Measurements from ENCODE around the gene TMEM184A.
A peak's percentile ranks its signal among the peaks of the same experiment; 100 is the strongest.

Gene TMEM184A

GRCh38 chr7:1538544-1539180 lies 17.3 kb downstream of the TMEM184A start:
- no peak for DNase-seq

DNA sequence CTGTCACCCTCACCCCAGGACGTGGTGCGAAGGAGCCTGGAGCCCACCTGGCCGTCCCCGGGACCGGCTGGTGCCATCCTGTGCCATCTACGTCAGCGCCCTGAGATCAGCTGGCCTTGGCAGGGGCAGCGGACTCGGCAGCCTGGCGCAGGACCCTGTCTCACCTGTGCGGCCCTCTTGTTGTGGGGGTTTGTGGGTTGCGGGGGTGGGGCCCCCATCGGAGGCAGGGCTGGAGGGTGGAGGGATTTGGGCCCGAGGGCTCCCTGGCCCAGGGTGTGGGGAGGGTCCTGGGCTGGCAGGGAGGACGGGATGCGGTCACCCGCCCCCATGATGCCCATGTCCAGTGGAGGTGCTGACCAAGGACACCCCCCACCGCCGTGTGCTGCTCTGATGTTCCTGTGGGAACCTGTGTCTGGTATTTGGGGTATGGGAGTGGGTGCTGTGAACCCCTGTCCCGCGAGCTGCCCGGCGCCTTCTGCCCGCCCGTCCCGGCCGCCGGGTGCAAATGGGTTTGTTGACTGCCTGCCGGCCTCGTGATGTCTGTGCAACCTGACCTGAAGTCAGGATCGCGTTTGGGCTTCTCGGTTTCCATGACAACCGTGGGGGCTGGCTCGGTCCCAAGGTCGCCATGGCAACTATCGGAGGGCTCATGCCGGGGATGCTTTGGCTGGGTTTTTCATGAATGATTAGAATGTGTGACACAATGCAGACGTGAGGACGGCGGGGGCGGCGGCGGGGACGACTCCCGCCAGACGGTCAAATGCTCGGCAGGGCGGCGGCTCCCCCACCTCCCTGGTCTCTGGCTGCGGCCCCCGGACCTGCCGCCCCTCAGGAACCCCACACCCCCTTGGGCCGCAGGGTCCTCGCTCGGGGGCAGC lies 18.2 kb downstream of the TMEM184A start:
- DNase-seq: no peak

GRCh38 chr7:1536743-1537534 lies 19.1 kb downstream of the TMEM184A start:
- no peak for DNase-seq

- DNase-seq: no peak
These were observed 19.6 kb downstream of the TMEM184A start for GRCh38 chr7:1536455-1536742.

- no peak for DNase-seq
These were observed 20.1 kb downstream of the TMEM184A start for GRCh38 chr7:1535701-1536454.

DNA sequence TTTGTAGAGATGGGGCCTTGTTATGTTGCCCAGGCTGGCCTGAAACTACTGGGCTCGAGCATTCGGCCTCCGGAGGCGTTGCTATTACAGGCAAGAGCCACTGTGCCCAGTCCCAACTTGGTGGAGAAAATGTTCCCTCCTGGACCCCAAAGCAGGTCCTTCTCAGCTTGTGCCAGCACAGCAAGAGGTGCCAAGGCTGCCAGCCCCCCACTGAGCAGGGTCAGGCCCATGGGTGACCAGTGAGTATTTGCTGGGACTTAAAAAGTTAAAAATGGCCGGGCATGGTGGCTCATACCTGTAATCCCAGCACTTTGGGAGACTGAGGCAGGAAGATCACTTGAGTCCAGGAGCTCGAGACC lies 20.9 kb downstream of the TMEM184A start:
- DNase-seq: no peak

DNA sequence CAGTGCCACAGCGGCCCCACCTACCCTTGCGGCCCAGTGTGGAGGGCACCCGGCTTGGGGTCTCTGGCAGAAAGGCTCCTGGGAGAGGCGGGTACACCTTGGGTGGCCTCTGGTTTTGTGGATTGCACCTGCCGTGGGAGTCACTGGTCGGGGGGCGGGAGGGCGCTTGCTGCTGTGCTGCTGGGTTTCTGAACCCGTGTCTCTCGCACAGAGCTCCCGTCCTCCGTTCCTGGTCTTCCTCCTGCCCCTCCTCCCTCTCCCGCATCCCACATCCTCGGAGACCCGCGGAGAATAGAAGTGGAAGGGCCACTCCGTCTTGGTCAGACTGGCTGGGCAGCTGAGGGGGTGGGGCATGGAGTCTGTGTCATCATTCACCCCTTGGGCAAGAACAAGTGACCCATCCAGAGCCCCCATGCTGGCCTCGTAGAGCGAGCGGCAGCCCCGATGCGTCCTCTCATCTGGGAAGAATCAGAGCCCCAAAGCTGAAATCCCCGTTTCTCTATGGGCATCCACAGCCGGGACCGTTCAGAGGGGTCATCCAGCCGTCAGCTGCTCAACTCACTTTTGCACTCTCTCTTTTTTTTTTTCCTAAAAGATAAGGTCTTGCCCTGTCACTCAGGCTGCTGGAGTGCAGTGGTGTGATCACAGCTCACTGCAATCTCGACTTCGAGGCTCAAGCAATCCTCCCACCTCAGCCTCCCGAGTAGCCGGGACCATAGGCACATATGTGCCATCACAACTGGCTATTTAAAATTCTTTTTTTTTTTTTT lies 21.5 kb downstream of the TMEM184A start:
- no peak for DNase-seq

GRCh38 chr7:1533547-1534329 lies 22.3 kb downstream of the TMEM184A start:
- peak; percentile 52 for DNase-seq

DNA sequence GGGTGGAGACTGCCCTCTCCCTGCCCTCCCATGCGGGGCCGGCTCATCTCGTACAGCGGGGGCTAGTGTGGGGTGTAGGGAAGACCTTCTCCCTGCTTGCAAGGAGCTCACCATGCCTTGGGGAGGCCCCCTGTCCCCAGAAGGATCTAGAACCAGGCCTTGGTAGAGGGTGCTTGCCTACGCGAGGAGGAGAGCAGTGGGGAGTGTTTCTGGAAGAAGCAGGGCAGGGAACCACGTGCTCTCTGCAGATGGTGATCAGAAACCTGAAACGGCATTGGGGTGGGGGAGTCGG lies 22.8 kb downstream of the TMEM184A start:
- DNase-seq: no peak

DNA sequence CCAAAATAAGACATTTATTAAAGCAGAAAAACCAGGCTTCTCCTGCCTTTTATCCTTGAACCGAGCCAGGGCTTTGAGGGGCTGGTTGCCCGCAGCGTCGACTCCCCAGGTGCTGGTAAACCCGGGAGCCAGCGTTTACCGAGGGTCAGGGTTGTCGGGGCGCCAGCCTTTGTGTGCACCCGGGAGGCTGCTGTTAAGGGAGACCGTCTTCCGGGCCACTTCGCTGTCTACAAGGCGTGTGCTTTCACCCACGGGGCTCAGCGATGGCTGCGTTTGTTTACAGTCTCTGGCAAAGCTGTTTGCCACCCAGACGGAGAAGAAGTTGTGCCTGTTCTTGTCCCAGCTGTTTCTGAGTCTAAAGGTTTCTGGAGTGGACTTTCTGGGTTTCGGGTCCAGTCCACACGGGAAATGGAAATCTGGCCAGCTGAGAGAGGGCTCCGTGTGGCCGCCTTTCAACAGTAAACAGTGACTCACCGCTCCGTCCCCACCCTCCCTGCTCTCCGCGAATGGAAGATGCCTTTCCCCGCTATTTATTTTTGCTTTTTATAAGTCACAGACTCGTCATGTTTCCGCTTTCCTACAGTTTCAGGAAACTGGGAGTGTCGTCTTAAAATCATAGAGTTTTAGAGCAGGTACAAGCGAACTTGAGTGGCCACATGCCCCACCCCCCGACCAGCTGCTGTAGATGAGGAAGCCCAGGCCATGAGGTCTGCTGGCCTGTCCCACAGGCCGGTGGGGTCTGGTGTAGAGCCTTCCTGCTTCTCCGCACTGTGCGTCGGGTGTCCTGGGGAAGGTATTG lies 23.4 kb downstream of the TMEM184A start:
- peak; percentile 73 for DNase-seq

GRCh38 chr7:1531979-1532455 lies 24.0 kb downstream of the TMEM184A start:
- no peak for DNase-seq

DNA sequence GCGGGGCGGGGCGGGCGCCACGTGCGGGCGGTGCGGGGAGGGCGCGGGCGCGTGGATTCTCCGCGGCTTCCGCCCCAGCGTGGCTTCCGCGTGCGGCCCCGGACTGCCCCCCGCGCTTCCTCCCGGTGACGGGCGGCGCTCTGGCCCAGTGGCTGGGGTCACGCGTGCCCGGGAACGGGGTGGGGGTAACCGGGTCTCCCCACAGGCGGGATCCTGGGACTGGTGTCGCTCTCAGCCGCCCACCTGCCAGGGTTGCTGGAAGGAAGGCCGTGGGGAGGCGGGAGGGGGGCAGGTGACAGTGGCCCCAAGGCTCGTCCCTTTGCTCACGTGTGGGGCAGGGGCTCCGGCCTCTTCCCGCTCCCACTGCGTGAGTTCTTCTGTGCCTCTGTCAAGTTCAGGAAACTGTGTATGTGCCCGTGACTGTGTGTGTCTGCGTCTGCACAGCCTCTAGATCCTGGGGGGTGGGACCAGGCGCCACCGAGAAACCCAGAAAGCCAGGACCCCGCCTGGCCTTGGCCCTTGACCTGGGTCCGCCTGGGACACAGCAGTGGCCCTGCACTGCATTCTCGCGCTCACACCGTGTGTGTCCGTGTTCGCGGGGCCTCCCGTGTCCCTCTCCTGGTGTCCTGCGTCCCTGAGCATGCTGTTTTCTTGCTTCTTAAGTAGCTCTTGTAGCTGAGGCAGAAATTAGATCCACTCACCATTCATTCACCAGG lies 24.6 kb downstream of the TMEM184A start:
- DNase-seq: peak; percentile 40

DNA sequence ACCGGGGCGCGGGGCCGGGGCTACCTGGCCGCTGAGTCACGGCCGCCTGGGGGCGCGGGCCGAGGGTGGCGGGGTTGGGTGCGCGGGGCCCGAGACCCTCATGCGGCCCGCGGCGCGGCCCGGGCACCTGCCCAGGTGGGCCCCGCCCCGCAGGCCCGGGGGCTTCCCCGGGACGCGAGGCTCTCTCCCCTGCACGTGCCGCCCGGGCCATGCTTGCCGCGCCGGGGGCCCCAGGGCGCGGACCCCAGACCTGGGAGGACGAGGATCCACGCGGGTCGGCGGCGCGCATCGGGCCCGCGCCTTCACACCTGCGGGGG lies 25.1 kb downstream of the TMEM184A start:
- DNase-seq: no peak

GRCh38 chr7:1529383-1530116 lies 26.5 kb downstream of the TMEM184A start:
- no peak for DNase-seq

DNA sequence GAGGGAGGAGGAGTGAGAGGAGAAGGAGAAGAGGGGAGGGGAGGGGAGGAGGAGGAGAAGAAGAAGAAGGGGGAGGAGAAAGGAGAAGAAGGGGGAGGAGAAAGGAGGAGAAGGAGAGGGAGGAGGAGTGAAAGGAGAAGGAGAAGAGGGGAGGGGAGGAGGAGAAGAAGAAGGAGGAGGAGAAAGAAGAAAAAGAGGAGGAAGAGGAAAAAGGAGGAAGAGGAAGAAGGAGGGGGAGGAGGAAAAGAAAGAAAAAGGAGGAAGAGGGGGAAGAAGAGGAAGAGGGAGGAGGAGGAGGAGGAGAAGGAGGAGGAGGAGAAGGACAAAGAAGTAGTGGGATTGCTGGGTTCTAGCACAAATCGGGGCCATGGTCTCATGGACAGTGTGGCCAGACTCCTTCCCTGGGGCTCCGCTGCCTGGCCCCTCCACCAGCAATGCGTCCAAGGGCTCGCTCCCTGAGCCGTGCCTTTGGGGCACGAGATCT lies 29.7 kb downstream of the TMEM184A start:
- DNase-seq: no peak

- no peak for DNase-seq
These were observed 30.6 kb downstream of the TMEM184A start for GRCh38 chr7:1525409-1525808.

- DNase-seq: no peak
These were observed 32.2 kb downstream of the TMEM184A start for GRCh38 chr7:1523844-1524243.

DNA sequence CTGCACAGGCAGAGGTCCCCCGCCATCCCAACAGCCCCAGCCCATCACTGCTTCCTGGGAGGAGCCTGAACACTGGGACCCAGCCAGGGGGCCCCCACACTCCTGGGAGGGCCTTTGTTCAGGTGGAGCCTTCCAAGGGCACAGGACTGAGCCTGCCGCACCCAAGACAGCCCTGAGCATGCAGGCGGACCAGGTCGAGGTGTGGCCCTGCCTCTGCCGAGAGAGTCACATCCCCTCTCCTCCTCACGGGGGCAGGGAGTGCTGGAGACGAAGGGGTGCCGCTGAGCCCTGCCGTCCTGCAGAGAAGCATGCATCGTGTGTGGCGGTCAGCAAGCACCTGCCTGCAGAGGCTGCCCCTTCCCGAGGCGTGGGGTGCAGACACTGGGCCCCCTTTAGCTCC lies 32.8 kb downstream of the TMEM184A start:
- no peak for DNase-seq

- no peak for DNase-seq
These were observed 34.5 kb downstream of the TMEM184A start for GRCh38 chr7:1521456-1521855.

All from CD4-positive, alpha-beta T cell treated with Interferon gamma for 1 hour (primary cell).